Thyroid gland (tissue), 4 donors: ENCODE measurements around the gene CA10. TPM values are rescaled to one million over a fixed set of nuclear protein-coding genes. Genes with fewer than 3 reads are reported as not detected.

Experiments
- DNase-seq, 2 donors: peaks; one replicate each; pipeline ENCODE4 v3.0.0-alpha.2; 2019
- H3K27ac ChIP-seq, 3 donors: fragments of 200-600 bp; sonication (generic); 1 replicate in 2 of 3; 2 replicates in 1 of 3; pipeline ENCODE4 v1.5.1; 2016 to 2019; ENCODE audit warnings: mild to moderate bottlenecking in 1 of 3, moderate library complexity in 1 of 3
- H3K27me3 ChIP-seq: fragments of 200-600 bp; sonication (generic); one replicate; pipeline ENCODE4 v1.5.1; 2019
- H3K36me3 ChIP-seq, 2 donors: fragments of 200-600 bp; sonication (generic); one replicate each; pipeline ENCODE4 v1.5.1; 2016 to 2019
- H3K4me1 ChIP-seq, 2 donors: fragments of 200-600 bp; sonication (generic); one replicate each; pipeline ENCODE4 v1.5.1; 2017 to 2019
- H3K4me3 ChIP-seq, 3 donors: fragments of 200-600 bp; sonication (generic); replicated peaks in 1 of 3; 1 replicate in 2 of 3; 2 replicates in 1 of 3; pipeline ENCODE4 v1.5.1; 2016; ENCODE audit warnings: mild to moderate bottlenecking in 1 of 3
- H3K9me3 ChIP-seq: fragments of 200-600 bp; sonication (generic); one replicate; pipeline ENCODE4 v1.5.1; 2017
- CTCF ChIP-seq, 6 experiments: fragments of 200-600 bp in 3 of 6; fragments of 450-650 bp in 3 of 6; sonication (generic) in 3 of 6; IDR thresholded peaks; one replicate each; pipeline ENCODE4 v1.5.1; 2016 to 2019; ENCODE audit warnings: antibody characterized with exemption in 6 of 6, mild to moderate bottlenecking in 2 of 6, inconsistent platforms in 1 of 6, moderate library complexity in 1 of 6
- POLR2A ChIP-seq, 2 donors: fragments of 450-650 bp; IDR thresholded peaks; one replicate each; pipeline ENCODE4 v1.6.1; 2017; ENCODE audit warnings: antibody characterized with exemption in 2 of 2, mild to moderate bottlenecking in 2 of 2, moderate library complexity in 1 of 2
- WGBS, 2 donors: methylation state at CpG; one replicate each; pipeline ENCODE4 v1.1.5; 2017; 5-methylcytosine and 5-hydroxymethylcytosine counted together
- intact Hi-C: fragments of 100-400 bp; cut with DNase I; formaldehyde crosslinking; loops from one replicate; pipeline ENCODE4 v1.15.1; 2023
- total RNA-seq, 4 donors: library from RNA; depleted of rRNA; stranded (reverse); fragments of >200 nt; gene quantifications; one replicate each; pipeline ENCODE4 v1.2.3, GENCODE V29; 2016

The CA10 gene
- total RNA-seq, 4 donors from 2014 or later: not detected

GRCh38 chr17:51850201-51850600 lies 308.3 kb downstream of the CA10 start:
- Histone ChIP-seq H3K36me3 (no peaks in the 10 kb centered on the region), H3K27ac (no peak overlapping the region), H3K9me3 (no peaks in the 10 kb centered on the region), H3K27me3 (no peaks in the 10 kb centered on the region), H3K4me1 (peaks cover 27 to 31% of the 10 kb centered on the region in 2 donors), H3K4me3 (no peak overlapping the region)
- TF ChIP-seq POLR2A (IDR thresholded peaks at IDR 0.05) (no peak), CTCF (IDR thresholded peaks at IDR 0.05) (no peak)
- intact Hi-C loops: no loop called here
- 47 to 66% methylated on average over 3 of the region's 3 CpGs for WGBS, 2 donors
- DNase-seq: no peak

GRCh38 chr17:51848451-51848850 lies 310.1 kb downstream of the CA10 start:
- H3K36me3 ChIP-seq: no peaks in the 10 kb centered on the region
- DNase-seq: no peak
- H3K4me1 ChIP-seq: peaks cover 26 to 33% of the 10 kb centered on the region in 2 donors
- peak overlapping the region in 2 of 3 donors; percentile 5 to 84 for H3K27ac ChIP-seq
- H3K9me3 ChIP-seq: no peaks in the 10 kb centered on the region
- WGBS, 2 donors: 85 to 88% methylated on average over 3 of the region's 3 CpGs
- TF ChIP-seq CTCF (IDR thresholded peaks at IDR 0.05) (no peak), POLR2A (IDR thresholded peaks at IDR 0.05) (no peak)
- H3K27me3 ChIP-seq: no peaks in the 10 kb centered on the region
- intact Hi-C loops: no loop called here
- H3K4me3 ChIP-seq: no peak overlapping the region

GRCh38 chr17:51846566-51846965 lies 311.9 kb downstream of the CA10 start:
- WGBS, 2 donors: 90 to 96% methylated on average over 4 of the region's 4 CpGs
- TF ChIP-seq POLR2A (IDR thresholded peaks at IDR 0.05) (no peak), CTCF (IDR thresholded peaks at IDR 0.05) (no peak)
- H3K27ac ChIP-seq: peak overlapping the region; percentile 48 to 84 (median 74)
- H3K27me3 ChIP-seq: no peaks in the 10 kb centered on the region
- H3K4me3 ChIP-seq: no peak overlapping the region
- H3K4me1 ChIP-seq: peaks cover 26 to 30% of the 10 kb centered on the region in 2 donors
- H3K36me3 ChIP-seq: no peaks in the 10 kb centered on the region
- intact Hi-C loops: no loop called here
- DNase-seq: peak in 1 of 2 donors; percentile 18
- no peaks in the 10 kb centered on the region for H3K9me3 ChIP-seq

GRCh38 chr17:51845776-51846175 lies 312.7 kb downstream of the CA10 start:
- Histone ChIP-seq H3K36me3 (no peaks in the 10 kb centered on the region), H3K27me3 (no peaks in the 10 kb centered on the region), H3K9me3 (no peaks in the 10 kb centered on the region), H3K4me1 (peaks cover 26 to 30% of the 10 kb centered on the region in 2 donors), H3K4me3 (no peak overlapping the region), H3K27ac (peak overlapping the region; percentile 48 to 84 (median 74))
- intact Hi-C loops: no loop called here
- no peak for TF ChIP-seq POLR2A (IDR thresholded peaks at IDR 0.05)
- no peak for TF ChIP-seq CTCF (IDR thresholded peaks at IDR 0.05)
- 36 to 46% methylated on average over 3 of the region's 3 CpGs for whole genome bisulfite sequencing, 2 donors
- no peak for DNase-seq

GRCh38 chr17:51842763-51843162 lies 315.8 kb downstream of the CA10 start:
- no peak for TF ChIP-seq CTCF (IDR thresholded peaks at IDR 0.05)
- TF ChIP-seq POLR2A (IDR thresholded peaks at IDR 0.05): no peak
- no peak overlapping the region for H3K27ac ChIP-seq
- DNase-seq: no peak
- no peaks in the 10 kb centered on the region for H3K36me3 ChIP-seq
- intact Hi-C loops: no loop called here
- H3K27me3 ChIP-seq: no peaks in the 10 kb centered on the region
- no peak overlapping the region for H3K4me3 ChIP-seq
- H3K9me3 ChIP-seq: no peaks in the 10 kb centered on the region
- H3K4me1 ChIP-seq: peaks cover 20 to 23% of the 10 kb centered on the region in 2 donors
